T1000 (cell line): ENCODE results near the gene URI1.
"Not testable (repeated sequence)": the region's sequence is repeated elsewhere in the genome, so short reads cannot be mapped to it uniquely, and the experiment has no call there.

Source experiments
- DNase-seq: peaks from one replicate; lab custom pipeline; 2025; ENCODE audit warnings: mixed read lengths; lab: John Stamatoyannopoulos, UW

The URI1 gene

DNA sequence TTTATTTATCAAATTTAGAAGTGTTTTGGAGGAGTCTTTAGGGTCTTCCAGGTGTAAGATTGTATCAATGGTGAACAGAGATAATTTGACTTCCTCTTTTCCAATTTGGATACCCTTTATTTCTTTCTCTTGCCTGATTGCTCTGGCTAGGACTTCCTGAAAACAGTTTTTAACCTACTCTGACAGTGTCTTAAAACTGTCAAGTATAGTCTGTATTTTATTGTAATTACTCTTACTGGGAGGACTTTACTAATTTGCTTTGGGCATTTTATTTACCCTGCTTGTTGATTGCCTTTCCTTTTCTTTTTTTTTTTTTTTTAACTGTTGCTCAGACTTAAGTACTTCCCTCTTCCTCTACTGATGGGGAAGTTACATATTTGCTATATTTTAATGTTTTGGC, 81.3 kb downstream of the URI1 start:
- no peak for DNase-seq

DNA sequence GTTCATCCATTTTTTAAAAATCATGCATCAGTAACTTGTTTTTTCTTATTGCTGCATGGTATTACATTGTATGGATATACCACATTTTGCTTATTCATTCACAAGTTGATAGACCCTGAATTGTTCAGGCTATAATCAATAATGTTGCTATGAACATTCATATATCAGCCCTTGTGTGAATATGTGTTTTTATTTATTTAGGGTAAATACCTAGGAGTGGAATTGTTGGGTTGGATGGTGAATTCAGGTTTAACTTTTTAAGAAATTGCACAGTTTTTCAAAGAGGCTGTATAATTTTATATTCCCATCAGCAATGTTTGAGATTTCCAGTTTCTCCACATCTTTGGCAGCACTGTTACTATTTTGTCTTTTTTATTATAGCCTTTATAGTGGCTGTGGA, 82.1 kb downstream of the URI1 start:
- no peak for DNase-seq

DNA sequence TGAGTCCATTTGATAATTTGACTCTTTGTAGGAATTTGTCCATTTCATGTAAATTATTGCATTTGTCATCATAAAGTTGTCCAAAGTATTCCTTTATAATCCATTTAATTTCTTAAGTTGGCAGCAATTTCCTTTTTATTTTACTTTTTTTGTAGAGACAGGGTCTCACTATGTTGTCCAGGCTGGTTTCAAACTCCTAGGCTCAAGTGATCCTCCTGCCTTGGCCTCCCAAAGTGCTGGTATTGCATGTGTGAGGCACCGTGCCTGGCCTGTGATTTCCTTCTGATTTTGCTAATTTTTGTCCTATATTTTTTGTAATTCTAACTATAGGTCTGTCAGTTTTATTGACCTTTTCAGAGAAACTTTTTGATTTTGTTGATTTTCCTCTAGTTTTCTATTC, 84.9 kb downstream of the URI1 start:
- DNase-seq, result no peak

DNA sequence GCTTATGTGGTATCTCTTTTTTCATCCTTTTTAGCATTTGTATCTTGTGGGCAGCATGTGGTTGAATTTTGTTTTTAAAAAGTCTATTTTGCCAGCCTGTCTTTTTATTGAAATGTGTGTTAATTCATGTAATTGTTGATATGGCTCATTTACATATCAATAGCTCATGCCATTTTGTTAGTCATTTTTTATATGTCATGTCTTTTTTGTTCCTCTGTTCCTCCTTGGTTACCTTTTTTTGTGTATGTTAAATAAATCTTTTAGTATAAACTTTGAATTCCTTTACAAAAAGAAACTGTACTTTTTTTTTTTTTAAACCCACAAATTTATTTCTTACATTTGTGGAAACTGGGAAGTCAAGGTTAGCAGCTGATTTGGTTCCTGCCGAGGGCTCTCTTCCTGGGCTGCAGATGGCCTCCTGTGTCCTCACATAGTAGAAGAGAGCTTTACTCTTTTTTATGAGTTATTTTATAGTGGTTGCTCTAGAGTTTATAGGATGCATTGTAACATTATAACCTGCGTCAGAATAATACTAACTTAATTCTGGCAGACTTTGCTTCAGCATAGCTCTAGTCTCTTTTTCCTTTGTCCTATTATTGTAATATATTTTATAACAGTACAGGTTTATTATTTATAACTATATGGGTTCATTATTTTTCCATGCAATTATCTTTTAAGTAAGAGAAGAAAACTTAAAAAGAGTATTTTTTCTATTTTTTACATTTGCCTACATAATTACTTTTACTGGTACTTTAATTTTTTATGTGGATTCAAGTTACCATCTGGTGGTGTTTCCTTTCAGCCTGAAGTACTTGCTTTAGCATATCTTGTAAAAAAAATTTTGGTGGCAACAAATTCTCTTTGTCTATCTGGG, 86.3 kb downstream of the URI1 start:
- DNase-seq, result no peak

DNA sequence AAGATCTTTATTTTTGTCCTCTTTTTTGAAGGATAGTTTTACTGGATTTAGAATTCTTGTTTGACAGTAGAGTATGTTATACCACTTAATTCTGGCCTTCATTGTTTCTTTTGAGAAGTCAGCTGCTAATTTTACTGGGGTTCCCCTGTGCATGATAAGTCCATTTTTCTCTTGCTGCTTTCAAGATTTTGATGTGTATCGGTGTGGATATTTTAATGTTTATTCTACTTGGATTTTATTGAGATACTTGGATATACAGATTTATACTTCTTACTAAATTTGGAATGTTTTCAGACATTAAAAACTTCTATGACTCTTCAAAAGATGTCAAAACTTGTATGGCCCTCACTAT, 86.9 kb downstream of the URI1 start:
- DNase-seq, result no peak

DNA sequence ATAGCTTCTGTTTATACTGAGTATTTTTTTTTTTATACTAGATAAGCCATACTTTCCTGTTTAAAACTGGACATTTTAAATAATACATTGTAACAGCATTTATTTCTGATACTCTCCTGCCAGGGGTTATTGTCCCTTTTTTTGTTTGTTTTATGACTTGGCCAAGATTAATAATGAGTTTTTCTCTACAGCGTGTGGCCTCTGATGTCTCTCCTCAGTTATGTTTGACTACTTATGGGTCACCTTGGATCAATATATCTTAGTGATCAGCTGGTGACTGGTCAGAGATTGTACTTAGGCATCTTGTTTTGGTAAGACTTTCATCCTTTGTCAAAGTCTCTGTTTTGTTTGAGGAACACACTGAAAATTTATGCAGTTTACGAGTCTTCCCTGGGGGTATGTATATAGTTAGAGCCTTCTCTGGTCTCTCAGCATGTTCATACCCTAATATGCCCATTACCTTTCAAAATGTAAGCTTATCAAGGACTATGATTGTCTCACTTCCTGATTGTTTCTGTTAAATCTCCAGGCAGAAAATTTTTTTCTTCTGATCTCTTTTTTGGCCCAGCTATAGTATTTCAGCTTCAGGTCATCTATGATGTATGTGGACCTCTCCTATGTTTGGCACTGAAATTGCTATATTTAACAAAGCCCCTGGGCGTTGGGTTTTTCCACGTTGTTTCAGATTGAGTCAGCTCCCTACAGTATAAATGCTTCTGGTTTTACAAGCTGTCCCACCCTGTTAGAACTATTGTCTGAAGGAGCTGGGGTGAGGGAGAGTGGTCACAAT, 87.9 kb downstream of the URI1 start:
- DNase-seq, result peak; percentile 63

DNA sequence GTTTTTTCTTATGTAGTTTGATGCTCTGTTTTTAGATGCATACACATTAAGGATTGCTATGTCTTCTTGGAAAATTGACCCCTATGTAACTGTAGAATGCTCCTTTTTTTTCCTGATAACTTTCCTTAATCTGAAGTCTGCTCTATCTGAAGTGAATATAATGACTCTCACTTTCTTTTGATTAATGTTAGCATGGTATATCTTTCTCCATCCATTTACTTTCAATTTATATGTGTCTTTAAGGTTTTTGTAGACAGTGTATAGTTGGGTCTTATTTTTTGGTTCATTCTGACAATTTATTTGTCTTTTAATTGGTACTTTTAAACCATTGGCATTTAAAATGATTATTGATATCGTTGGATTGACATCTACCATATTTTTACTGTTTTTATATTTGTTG, 92.3 kb downstream of the URI1 start:
- no peak for DNase-seq

DNA sequence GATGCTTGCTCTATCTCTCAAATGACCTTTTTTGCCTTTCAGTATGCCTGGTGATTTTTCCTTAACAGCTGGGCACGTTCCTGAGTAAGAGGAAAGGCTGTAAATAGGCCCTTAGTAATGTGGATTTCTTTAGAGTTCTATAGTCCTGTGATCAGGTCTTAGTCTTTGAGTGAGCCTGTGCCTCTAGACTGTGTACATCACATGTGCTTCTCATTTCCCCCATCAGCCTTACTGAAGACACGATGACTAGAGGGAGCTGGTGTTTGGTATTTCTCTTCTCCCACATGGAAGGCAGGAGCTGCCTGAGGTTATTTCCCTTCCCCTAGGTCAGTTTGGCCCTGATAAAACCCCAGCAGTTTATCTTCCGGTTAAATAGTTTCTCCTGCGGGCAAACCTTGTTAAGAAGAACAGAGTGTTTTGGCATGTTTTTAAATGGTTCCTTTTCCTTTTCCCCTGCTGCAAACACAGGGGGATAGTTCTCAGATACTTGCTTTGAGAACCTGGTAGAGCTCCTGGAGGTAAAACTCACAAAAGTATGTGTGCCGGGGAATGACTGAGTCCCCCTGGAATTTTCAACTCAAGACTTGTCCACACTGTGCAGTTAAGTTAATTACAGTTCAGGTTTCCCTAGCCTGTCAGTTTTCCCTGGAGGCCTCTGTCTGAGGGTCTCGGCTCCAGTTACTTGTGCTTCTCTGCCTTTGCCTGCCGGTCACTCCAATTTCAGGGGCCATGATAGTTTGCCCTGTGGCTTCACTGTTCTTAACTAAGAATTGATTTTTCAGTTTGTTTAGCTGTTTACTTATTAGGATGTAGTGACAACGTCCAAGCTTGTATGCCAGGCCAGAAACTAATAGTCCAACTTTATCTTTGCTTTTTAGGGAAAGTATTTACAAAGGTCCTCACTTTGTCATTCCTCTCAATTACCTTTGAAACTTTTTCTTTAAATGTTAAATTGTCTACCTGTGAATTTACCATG, 94.4 kb downstream of the URI1 start:
- peak; percentile 33 for DNase-seq

DNA sequence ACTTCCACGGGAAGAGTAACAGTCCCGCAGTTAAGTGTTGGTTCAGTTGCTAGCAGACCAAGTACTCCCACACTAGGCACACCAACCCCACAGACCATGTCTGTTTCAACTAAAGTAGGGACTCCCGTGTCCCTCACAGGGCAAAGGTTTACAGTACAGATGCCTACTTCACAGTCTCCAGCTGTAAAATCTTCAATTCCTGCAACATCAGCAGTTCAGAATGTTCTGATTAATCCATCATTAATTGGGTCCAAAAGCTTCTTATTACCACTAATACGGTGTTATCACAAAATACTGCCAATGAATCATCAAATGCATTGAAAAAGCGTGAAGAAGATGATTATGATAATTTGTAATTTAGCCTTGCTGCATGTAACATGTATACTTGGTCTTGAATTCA, 95.8 kb downstream of the URI1 start:
- no peak for DNase-seq

DNA sequence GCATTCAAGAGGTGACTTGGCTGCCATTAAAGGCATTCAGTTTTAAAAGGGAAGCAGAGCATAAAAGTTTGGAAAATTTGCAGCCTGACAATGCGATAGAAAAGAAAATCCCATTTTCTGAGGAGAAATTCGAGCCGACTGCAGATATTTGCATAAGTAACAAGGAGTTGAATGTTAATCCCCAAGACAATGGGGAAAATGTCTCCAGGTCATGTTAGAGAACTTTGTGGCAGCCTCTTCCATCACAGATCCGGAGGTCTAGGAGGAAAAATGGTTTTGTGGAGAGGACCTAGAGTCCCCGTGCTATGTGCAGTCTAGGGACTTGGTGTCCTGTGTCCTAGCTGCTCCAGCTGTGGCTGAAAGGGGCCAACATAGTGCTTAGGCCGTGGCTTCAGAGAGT, 99.9 kb downstream of the URI1 start:
- not testable (repeated sequence) for DNase-seq

DNA sequence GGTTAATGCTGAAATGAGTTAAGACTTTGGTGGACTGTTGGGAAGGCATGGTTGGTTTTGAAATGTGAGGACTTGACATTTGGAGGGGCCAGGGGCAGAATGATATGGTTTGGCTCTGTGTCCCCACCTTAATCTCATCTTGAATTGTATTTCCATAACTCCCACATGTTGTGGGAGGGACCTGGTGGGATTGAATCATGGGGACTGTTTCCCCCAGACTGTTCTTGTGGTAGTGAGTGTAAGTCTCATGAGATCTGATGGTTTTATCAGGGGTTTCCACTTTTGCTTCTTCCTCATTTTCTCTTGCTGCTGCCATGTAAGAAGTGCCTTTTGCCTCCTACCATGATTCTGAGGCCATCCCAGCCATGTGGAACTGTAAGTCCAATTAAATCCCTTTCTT, 101.0 kb downstream of the URI1 start:
- DNase-seq, result not testable (repeated sequence)

DNA sequence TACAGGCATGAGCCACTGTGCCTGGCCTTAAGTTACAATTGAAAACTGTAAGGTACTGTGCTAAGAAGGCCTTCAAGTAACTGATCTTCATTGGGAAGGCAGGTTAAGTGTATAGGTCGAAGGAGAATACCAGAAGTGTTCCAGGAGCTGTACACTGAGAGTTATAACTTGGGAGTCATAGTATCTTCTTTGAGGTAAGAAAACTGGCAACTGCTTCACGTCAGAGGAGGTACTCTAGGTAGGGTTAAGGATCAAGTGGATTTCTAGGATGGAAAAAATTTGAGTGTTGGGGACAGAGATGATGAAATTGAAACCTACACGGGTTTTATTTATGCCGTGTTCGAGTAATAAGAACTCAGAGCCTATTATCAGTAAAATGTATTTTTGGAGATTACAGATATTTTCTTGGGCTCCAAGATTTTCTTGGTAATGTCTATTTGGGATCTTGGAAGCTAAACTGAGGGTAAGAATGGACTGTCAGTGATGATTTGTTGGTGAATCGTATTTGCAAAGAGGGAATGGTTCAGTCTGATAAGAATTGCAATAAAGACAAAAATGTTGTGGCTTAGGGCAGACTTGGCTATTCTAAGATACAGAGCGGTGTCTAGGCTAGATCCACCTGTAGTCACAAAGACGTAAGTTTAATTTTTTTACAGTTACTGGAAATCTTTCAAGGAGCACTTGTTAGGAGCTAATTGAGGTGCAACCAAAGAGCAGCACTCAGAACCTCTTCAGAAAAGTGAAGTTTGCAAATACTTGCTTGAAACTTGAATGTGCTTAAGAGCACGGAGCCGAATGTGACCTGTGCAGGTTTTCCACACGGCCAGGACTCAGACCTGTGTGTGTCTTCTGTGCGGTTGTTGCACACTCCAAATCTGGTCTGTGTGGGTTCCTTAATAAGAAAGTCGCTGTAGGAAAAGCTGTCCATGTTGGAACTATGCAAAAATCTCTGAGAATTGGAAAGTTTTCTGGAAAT, 102.5 kb downstream of the URI1 start:
- no peak for DNase-seq

DNA sequence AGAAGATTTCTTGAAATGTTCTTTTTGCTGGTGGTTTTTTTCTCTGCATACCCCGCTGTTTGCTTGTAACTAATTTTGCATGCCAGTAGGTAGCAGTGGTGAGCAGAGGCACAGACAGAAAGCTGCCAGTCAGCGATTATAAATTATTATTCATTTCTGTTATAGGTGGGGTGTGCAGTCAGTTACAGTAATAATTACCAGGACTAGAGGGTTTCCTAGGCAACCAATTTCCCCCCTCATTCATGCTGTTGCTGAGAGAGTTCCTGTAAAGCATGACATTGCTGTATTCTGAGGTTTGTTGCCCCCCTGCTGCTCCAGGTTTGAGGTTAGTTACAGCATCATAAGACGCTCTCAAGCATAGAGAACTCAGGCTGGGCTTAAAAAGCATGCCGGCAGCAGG, 104.5 kb downstream of the URI1 start:
- no peak for DNase-seq

DNA sequence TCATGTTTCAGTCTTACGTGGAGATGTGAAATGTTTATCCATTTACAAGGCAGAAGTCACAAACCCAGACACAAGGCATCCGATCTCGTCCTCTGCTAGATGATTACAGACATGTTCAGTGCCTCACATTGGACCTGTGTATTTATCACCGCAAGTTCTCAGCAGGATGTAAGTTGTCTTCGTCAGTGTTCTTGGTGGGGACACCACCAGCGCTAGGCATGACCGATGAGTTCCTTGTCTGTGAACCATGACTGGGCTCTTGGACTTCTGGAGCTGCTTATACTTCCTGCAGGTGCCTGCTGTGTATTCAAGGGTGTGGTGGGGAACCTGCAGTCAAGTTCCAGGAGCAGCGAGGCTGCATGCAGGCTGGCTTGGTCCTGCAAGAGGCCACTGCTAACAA, 105.4 kb downstream of the URI1 start:
- no peak for DNase-seq

DNA sequence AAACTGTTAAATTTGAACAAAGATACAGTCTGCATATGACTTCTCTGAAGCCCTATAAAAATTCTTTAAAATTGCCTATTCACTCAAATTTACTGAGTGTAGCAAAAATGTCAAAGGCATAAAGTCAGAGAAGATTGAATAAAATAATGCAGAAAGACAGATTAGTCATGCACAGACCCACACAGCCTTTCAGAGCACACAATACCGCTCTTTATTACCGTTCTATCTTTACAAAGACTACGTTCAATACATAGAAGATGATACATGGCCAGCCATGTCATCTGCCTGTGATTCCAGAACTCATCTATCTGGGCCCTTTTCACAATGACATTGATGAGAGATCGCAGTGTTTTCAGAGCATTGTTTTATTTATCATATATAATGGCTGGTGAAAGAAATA, 107.2 kb downstream of the URI1 start:
- DNase-seq, result no peak

DNA sequence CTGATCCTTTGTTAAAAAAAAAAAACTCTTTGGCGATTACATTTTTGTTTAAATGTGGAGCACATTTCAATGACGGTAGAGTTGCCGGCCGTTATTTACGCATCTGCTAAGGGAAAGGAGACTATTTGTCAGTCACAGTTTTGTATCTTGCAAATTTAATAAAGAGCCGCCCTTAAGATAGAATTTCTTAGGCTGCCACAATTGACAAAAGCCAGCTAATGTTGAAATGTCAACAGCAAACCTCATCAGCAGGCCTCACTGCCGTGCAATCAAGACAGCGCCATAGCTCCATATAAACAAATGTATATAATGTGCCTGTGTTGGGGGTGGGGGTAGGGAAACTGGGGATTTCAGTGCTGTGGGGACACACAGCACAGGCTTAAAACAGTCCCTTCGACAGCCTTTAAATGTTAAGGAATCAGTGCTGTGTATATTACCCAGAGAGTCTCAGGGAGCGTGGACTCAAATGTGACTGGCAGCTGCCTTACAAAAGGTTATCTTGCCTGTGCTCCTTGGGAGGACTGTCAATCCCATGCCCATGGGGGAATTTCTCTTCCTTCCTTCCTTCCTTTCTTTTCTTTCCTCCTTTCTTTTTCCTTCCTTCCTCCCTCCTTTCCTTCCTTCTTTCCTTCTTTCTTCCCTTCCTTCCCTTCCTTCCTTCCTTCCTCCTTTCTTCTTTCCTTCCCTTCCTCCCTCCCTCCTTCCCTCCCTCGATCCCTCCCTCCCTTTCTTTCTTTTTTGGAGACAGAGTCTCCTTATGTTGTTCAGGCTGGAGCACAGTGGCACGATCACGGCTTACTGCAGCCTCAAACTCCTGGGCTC, 108.0 kb downstream of the URI1 start:
- DNase-seq, result no peak

DNA sequence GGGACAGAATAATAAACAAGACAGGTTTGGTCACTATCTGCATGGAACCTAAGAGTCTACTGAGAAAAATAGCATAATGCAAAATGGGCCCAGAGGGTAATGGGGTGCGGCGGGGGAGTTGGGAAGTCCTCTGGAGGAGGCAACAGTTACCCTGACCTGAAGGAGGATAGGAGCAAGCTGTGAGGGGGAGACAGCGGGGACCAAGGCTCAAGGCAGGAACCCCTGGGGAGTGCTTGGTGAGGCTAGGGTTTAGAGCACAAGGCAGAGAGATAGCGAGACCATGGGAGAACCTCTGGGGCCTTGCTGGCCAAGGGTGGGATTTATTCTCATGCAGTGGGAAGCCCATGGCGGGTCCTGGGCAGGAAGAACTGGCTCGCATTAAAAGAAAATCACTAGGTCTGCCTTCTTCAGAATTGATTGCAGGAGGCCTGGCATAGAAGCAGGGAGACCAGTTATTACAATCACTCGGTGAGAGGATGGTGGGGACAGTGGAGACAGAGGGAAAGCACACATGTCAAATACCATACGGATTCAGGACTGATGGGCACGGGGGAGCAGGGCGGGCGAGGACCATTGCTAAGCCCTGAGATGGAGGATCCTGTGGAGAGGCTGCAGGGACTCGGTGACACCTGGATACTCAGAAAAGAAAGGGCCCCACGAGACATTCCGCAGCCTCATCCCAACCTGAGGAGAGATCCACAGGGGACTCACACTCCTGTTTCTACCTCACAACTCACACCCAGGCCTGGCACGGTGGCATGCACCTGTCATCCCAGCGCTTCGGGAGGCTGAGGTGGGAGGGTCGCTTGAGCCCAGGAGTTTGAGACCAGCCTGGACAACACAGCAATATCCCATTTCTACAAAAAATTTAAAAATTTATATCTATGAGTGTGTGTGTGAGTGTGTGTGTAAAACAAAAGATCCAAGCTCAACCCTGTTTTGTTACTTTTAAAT, 110.4 kb downstream of the URI1 start:
- DNase-seq, result no peak

DNA sequence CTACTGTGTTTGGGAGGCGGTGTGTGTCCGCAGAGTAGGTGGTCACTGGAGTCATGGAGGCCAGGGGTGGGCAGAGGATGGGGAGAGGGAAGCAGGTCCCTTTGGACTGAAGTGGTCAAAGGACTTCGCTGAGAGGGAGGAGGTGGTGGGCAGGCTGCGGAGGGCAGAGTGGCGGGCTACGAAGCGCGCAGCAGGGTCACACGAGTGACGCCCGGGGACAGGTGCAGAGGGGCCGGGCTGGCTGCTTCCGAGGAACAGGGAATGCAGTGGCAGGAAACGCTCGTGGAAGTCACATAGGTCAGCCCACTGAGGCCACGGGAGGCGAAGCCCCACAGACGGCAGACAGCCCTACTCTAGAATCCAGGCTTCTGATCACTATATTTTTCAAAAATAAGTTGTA, 111.5 kb downstream of the URI1 start:
- DNase-seq, result no peak

DNA sequence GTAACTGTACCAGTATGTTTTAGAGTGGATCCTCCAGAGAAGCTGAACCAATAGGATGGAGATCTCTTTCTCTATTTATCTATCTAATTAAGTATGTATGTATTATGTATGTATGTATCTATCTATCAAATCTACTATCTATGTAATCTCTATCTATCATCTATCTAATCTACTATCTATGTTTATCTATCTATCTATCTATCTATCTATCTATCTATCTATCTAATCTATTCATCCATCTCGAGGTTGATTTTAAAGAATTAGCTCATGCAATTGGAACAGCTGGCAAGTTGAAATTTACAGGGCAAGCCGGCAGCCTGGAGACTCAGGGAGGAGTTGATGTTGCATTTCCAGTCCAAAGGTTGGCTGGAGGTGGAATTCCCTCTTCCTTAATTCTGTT, 112.2 kb downstream of the URI1 start:
- DNase-seq, result no peak
